C4-2B (cell line): ENCODE data around the gene EIF4E3.

ENCODE experiments used
- CTCF ChIP-seq: fragments of 450-650 bp; conservative IDR thresholded peaks from 2 replicates; pipeline ENCODE4 v1.5.1; 2017; ENCODE audit warnings: mild to moderate bottlenecking
- ZFX ChIP-seq: fragments of 450-650 bp; IDR thresholded peaks from 2 replicates; pipeline ENCODE4 v1.6.1; 2017

GRCh38 chr3:71707595-71707994 is 17.6 kb downstream of the EIF4E3 start:
- TF ChIP-seq CTCF = no peak
- TF ChIP-seq ZFX = no peak
